ENCODE data around the gene XPR1.

GRCh38 chr1:180892675-180893074 lies 260.9 kb downstream of the XPR1 start:
- TF ChIP-seq CTCF (IDR thresholded peaks at IDR 0.05) (no peak), POLR2A (IDR thresholded peaks at IDR 0.05) (no peak)
